GM23338 (cell line): ENCODE data around the gene PXMP4. TPM values are rescaled to one million over a fixed set of nuclear protein-coding genes. Genes with fewer than 3 reads are reported as not detected.

Source experiments
- ATAC-seq: fragments of 200-7000 bp; cut with Tn5 transposase; 3 replicates; pipeline ENCODE4 v1.9.1; 2020
- DNase-seq: peaks from one replicate; pipeline ENCODE4 v3.0.0-alpha.2; 2015; ENCODE audit warnings: low spot score
- H2AFZ ChIP-seq: fragments of 200-600 bp; sonication (generic); 2 replicates; pipeline ENCODE4 v1.8.0; 2016; ENCODE audit warnings: antibody characterized with exemption, mild to moderate bottlenecking, moderate library complexity
- H3F3A ChIP-seq: fragments of 200-600 bp; sonication (generic); replicated peaks from 2 replicates; pipeline ENCODE4 v1.8.0; 2017; ENCODE audit warnings: antibody characterized with exemption, mixed run types, low read depth
- H3K27ac ChIP-seq: fragments of 200-600 bp; sonication (generic); 2 replicates; pipeline ENCODE4 v1.6.1; 2016; ENCODE audit warnings: low read depth
- H3K27me3 ChIP-seq: fragments of 200-600 bp; sonication (generic); 2 replicates; pipeline ENCODE4 v1.8.0; 2016; ENCODE audit warnings: mild to moderate bottlenecking, mixed run types, moderate library complexity; ENCODE audit not compliant: insufficient read depth
- H3K36me3 ChIP-seq: fragments of 200-600 bp; sonication (generic); 2 replicates; pipeline ENCODE4 v1.8.0; 2016; ENCODE audit warnings: mild to moderate bottlenecking; ENCODE audit not compliant: insufficient read depth
- H3K4me1 ChIP-seq: fragments of 200-600 bp; sonication (generic); 2 replicates; pipeline ENCODE4 v1.8.0; 2016; ENCODE audit warnings: mild to moderate bottlenecking, moderate library complexity; ENCODE audit not compliant: insufficient read depth
- H3K4me2 ChIP-seq: fragments of 200-600 bp; sonication (generic); 2 replicates; pipeline ENCODE4 v1.7.1; 2017; ENCODE audit warnings: mixed run types
- H3K4me3 ChIP-seq: fragments of 200-600 bp; sonication (generic); 2 replicates; pipeline ENCODE4 v1.6.1; 2016; ENCODE audit warnings: mixed run types
- H3K79me2 ChIP-seq: fragments of 200-600 bp; sonication (generic); replicated peaks from 2 replicates; pipeline ENCODE4 v1.8.0; 2017; ENCODE audit warnings: mild to moderate bottlenecking; ENCODE audit not compliant: insufficient read depth
- H3K9me2 ChIP-seq: fragments of 200-600 bp; sonication (generic); 2 replicates; pipeline ENCODE4 v1.8.0; 2017; ENCODE audit not compliant: insufficient read depth
- H4K20me1 ChIP-seq: fragments of 200-600 bp; sonication (generic); replicated peaks from 2 replicates; pipeline ENCODE4 v1.8.0; 2017; ENCODE audit warnings: mild to moderate bottlenecking; ENCODE audit not compliant: insufficient read depth
- H3K27ac Mint-ChIP-seq: 2 replicates; pipeline ENCODE4 v1.8.0; 2020; ENCODE audit warnings: inconsistent platforms, mild to moderate bottlenecking, moderate library complexity, mixed read lengths
- H3K27me3 Mint-ChIP-seq: 3 replicates; pipeline ENCODE4 v1.8.0; 2022; ENCODE audit warnings: low read depth, mild to moderate bottlenecking, moderate library complexity, mixed read lengths, inconsistent platforms; ENCODE audit not compliant: insufficient read depth, poor library complexity
- H3K36me3 Mint-ChIP-seq: 3 replicates; pipeline ENCODE4 v1.8.0; 2021; ENCODE audit warnings: low read depth, mild to moderate bottlenecking, inconsistent platforms, moderate library complexity, mixed read lengths
- H3K4me1 Mint-ChIP-seq: 3 replicates; pipeline ENCODE4 v1.8.0; 2020; ENCODE audit warnings: mild to moderate bottlenecking, inconsistent platforms, mixed read lengths
- H3K4me3 Mint-ChIP-seq: 3 replicates; pipeline ENCODE4 v1.8.0; 2021; ENCODE audit warnings: moderate library complexity, mild to moderate bottlenecking, inconsistent platforms, mixed read lengths
- H3K9me3 Mint-ChIP-seq: 3 replicates; pipeline ENCODE4 v1.8.0; 2020; ENCODE audit warnings: moderate library complexity, mild to moderate bottlenecking, inconsistent platforms, mixed read lengths
- CREB1 ChIP-seq: fragments of 250-450 bp; sonication (Bioruptor Pico); IDR thresholded peaks from 2 replicates; pipeline ENCODE4 v1.5.0; 2020; ENCODE audit warnings: low read depth, mild to moderate bottlenecking, moderate library complexity
- EZH2 ChIP-seq: fragments of 200-600 bp; sonication (generic); IDR thresholded peaks from one replicate; pipeline ENCODE4 v1.8.0; 2017; ENCODE audit warnings: antibody characterized with exemption, mild to moderate bottlenecking, low read depth; ENCODE audit not compliant: unreplicated experiment
- EZH2phosphoT487 ChIP-seq: fragments of 200-600 bp; sonication (generic); IDR thresholded peaks from one replicate; pipeline ENCODE4 v1.8.1; 2018; ENCODE audit warnings: antibody characterized with exemption; ENCODE audit not compliant: unreplicated experiment
- JUNB ChIP-seq: IDR thresholded peaks from one replicate; pipeline ENCODE4 v1.6.1; 2016; ENCODE audit warnings: antibody characterized with exemption; ENCODE audit not compliant: unreplicated experiment
- NANOG ChIP-seq: IDR thresholded peaks from 2 replicates; pipeline ENCODE4 v1.6.1; 2016; ENCODE audit warnings: antibody characterized with exemption, borderline replicate concordance
- POLR2AphosphoS5 ChIP-seq: IDR thresholded peaks from 2 replicates; pipeline ENCODE4 v1.6.1; 2016; ENCODE audit warnings: antibody characterized with exemption, low read depth
- STAT1 ChIP-seq: IDR thresholded peaks from one replicate; pipeline ENCODE4 v1.6.1; 2016; ENCODE audit warnings: antibody characterized with exemption; ENCODE audit not compliant: unreplicated experiment
- ZNF114 ChIP-seq: fragments of 250-450 bp; sonication (Bioruptor Pico); IDR thresholded peaks from 2 replicates; pipeline ENCODE4 v1.5.0; 2020; ENCODE audit warnings: mild to moderate bottlenecking, moderate library complexity
- ZNF331 ChIP-seq: fragments of 250-450 bp; sonication (Bioruptor Pico); IDR thresholded peaks from 2 replicates; pipeline ENCODE4 v1.5.0; 2020; ENCODE audit warnings: low read depth, mild to moderate bottlenecking, moderate library complexity
- polyA plus RNA-seq: library from polyadenylated mRNA; unstranded; fragments of >200 nt; fragmentation: Nextera tagmentation; extraction: Ambion mirVana; gene quantifications from 2 replicates; pipeline ENCODE4 v1.2.1, GENCODE V29; 2016
- total RNA-seq: library from RNA; depleted of rRNA; stranded (reverse); fragments of >200 nt; shearing (Covaris generic); gene quantifications from 2 replicates; pipeline ENCODE4 v1.2.3, GENCODE V29; 2014
- TF ChIP-seq, protein P1 (sequence below), 2 experiments: fragments of 200-600 bp in 1 of 2; sonication (generic) in 1 of 2; conservative IDR thresholded peaks; 2 replicates each; pipeline versions ENCODE4 v1.5.1 to v1.6.1; 2016 to 2017; ENCODE audit warnings: antibody characterized with exemption in 2 of 2, low read depth in 2 of 2, mild to moderate bottlenecking in 2 of 2, moderate library complexity in 1 of 2
- TF ChIP-seq, protein P2 (sequence below): fragments of 250-450 bp; sonication (Bioruptor Pico); IDR thresholded peaks from 2 replicates; pipeline ENCODE4 v1.5.0; 2020; ENCODE audit warnings: mild to moderate bottlenecking, moderate library complexity
- TF ChIP-seq, protein P3 (sequence below): IDR thresholded peaks from 2 replicates; pipeline ENCODE4 v1.6.1; 2016; ENCODE audit warnings: antibody characterized with exemption
- TF ChIP-seq, protein P4 (sequence below): IDR thresholded peaks from one replicate; pipeline ENCODE4 v1.6.1; 2018; ENCODE audit warnings: antibody characterized with exemption; ENCODE audit not compliant: unreplicated experiment

Gene PXMP4
- total and polyA plus RNA-seq, 2 experiments from 2014 or later = 1.2 to 3.5 TPM

DNA sequence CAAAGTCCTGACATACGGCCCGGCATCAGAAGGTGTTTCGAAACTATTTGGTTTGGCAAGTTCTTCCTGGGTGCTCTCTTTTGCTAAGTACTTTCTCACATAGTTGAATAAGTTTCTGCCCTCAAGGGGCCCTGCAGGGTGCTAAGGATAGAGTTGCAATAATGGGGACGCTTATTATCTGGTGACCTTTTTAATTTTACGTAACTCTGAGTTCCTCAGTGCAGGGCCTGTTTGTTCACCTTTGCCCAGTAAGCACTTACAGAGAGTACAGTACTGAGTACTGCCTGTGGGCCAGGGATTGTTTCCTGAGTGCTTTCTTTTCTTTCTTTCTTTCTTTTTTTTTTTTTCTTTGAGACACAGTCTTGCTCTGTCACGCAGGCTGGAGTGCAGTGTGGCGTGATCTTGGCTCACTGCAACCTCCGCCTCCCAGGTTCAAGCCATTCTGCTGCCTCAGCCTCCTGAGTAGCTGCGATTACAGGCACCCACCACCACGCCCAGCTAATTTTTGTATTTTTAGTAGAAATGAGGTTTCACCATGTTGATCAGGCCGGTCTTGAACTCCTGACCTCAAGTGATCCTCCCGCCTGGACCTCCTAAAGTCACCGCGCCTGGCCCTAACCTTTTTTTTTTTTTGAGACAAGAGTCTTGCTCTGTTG, 4.5 kb upstream of the PXMP4 start:
- no peak for ATAC-seq
- Histone ChIP-seq H3F3A (no peaks in the 10 kb centered on the region), H4K20me1 (no peaks in the 10 kb centered on the region), H3K9me2 (no peaks in the 10 kb centered on the region), H3K27me3 (no peaks in the 10 kb centered on the region), H3K27ac (no peak overlapping the region), H2AFZ (no peak overlapping the region), H3K79me2 (no peaks in the 10 kb centered on the region), H3K4me1 (no peaks in the 10 kb centered on the region), H3K4me2 (no peak overlapping the region), H3K36me3 (no peaks in the 10 kb centered on the region), H3K4me3 (no peak overlapping the region)
- Mint-ChIP-seq H3K4me1 (no peaks in the 10 kb centered on the region; the same call in 2 of the 3 replicates), H3K4me3 (no peak overlapping the region), H3K27ac (no peak overlapping the region), H3K36me3 (no peaks in the 10 kb centered on the region), H3K9me3 (peaks cover 6% of the 10 kb centered on the region; the same call in 2 of the 3 replicates), H3K27me3 (peaks cover 19% of the 10 kb centered on the region)
- no peak for DNase-seq
- no peak for TF ChIP-seq ZNF331 (CRISPR knock-in tag)
- TF ChIP-seq, protein P1, sequence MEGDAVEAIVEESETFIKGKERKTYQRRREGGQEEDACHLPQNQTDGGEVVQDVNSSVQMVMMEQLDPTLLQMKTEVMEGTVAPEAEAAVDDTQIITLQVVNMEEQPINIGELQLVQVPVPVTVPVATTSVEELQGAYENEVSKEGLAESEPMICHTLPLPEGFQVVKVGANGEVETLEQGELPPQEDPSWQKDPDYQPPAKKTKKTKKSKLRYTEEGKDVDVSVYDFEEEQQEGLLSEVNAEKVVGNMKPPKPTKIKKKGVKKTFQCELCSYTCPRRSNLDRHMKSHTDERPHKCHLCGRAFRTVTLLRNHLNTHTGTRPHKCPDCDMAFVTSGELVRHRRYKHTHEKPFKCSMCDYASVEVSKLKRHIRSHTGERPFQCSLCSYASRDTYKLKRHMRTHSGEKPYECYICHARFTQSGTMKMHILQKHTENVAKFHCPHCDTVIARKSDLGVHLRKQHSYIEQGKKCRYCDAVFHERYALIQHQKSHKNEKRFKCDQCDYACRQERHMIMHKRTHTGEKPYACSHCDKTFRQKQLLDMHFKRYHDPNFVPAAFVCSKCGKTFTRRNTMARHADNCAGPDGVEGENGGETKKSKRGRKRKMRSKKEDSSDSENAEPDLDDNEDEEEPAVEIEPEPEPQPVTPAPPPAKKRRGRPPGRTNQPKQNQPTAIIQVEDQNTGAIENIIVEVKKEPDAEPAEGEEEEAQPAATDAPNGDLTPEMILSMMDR (conservative IDR thresholded peaks at IDR 0.05; ENCODE audit: low read depth in 2 of 2) = no peak
- no peak for TF ChIP-seq STAT1
- TF ChIP-seq EZH2phosphoT487 = no peak
- TF ChIP-seq, protein P2, sequence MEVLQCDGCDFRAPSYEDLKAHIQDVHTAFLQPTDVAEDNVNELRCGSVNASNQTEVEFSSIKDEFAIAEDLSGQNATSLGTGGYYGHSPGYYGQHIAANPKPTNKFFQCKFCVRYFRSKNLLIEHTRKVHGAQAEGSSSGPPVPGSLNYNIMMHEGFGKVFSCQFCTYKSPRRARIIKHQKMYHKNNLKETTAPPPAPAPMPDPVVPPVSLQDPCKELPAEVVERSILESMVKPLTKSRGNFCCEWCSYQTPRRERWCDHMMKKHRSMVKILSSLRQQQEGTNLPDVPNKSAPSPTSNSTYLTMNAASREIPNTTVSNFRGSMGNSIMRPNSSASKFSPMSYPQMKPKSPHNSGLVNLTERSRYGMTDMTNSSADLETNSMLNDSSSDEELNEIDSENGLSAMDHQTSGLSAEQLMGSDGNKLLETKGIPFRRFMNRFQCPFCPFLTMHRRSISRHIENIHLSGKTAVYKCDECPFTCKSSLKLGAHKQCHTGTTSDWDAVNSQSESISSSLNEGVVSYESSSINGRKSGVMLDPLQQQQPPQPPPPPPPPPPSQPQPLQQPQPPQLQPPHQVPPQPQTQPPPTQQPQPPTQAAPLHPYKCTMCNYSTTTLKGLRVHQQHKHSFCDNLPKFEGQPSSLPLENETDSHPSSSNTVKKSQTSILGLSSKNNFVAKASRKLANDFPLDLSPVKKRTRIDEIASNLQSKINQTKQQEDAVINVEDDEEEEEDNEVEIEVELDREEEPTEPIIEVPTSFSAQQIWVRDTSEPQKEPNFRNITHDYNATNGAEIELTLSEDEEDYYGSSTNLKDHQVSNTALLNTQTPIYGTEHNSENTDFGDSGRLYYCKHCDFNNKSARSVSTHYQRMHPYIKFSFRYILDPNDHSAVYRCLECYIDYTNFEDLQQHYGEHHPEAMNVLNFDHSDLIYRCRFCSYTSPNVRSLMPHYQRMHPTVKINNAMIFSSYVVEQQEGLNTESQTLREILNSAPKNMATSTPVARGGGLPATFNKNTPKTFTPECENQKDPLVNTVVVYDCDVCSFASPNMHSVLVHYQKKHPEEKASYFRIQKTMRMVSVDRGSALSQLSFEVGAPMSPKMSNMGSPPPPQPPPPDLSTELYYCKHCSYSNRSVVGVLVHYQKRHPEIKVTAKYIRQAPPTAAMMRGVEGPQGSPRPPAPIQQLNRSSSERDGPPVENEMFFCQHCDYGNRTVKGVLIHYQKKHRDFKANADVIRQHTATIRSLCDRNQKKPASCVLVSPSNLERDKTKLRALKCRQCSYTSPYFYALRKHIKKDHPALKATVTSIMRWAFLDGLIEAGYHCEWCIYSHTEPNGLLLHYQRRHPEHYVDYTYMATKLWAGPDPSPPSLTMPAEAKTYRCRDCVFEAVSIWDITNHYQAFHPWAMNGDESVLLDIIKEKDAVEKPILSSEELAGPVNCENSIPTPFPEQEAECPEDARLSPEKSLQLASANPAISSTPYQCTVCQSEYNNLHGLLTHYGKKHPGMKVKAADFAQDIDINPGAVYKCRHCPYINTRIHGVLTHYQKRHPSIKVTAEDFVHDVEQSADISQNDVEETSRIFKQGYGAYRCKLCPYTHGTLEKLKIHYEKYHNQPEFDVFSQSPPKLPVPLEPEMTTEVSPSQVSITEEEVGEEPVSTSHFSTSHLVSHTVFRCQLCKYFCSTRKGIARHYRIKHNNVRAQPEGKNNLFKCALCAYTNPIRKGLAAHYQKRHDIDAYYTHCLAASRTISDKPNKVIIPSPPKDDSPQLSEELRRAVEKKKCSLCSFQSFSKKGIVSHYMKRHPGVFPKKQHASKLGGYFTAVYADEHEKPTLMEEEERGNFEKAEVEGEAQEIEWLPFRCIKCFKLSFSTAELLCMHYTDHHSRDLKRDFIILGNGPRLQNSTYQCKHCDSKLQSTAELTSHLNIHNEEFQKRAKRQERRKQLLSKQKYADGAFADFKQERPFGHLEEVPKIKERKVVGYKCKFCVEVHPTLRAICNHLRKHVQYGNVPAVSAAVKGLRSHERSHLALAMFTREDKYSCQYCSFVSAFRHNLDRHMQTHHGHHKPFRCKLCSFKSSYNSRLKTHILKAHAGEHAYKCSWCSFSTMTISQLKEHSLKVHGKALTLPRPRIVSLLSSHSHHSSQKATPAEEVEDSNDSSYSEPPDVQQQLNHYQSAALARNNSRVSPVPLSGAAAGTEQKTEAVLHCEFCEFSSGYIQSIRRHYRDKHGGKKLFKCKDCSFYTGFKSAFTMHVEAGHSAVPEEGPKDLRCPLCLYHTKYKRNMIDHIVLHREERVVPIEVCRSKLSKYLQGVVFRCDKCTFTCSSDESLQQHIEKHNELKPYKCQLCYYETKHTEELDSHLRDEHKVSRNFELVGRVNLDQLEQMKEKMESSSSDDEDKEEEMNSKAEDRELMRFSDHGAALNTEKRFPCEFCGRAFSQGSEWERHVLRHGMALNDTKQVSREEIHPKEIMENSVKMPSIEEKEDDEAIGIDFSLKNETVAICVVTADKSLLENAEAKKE (CRISPR knock-in tag) = no peak
- no peak for TF ChIP-seq EZH2
- TF ChIP-seq NANOG = no peak
- TF ChIP-seq, protein P3, sequence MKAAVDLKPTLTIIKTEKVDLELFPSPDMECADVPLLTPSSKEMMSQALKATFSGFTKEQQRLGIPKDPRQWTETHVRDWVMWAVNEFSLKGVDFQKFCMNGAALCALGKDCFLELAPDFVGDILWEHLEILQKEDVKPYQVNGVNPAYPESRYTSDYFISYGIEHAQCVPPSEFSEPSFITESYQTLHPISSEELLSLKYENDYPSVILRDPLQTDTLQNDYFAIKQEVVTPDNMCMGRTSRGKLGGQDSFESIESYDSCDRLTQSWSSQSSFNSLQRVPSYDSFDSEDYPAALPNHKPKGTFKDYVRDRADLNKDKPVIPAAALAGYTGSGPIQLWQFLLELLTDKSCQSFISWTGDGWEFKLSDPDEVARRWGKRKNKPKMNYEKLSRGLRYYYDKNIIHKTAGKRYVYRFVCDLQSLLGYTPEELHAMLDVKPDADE = no peak
- TF ChIP-seq JUNB = no peak
- no peak for TF ChIP-seq POLR2AphosphoS5
- TF ChIP-seq, protein P4, sequence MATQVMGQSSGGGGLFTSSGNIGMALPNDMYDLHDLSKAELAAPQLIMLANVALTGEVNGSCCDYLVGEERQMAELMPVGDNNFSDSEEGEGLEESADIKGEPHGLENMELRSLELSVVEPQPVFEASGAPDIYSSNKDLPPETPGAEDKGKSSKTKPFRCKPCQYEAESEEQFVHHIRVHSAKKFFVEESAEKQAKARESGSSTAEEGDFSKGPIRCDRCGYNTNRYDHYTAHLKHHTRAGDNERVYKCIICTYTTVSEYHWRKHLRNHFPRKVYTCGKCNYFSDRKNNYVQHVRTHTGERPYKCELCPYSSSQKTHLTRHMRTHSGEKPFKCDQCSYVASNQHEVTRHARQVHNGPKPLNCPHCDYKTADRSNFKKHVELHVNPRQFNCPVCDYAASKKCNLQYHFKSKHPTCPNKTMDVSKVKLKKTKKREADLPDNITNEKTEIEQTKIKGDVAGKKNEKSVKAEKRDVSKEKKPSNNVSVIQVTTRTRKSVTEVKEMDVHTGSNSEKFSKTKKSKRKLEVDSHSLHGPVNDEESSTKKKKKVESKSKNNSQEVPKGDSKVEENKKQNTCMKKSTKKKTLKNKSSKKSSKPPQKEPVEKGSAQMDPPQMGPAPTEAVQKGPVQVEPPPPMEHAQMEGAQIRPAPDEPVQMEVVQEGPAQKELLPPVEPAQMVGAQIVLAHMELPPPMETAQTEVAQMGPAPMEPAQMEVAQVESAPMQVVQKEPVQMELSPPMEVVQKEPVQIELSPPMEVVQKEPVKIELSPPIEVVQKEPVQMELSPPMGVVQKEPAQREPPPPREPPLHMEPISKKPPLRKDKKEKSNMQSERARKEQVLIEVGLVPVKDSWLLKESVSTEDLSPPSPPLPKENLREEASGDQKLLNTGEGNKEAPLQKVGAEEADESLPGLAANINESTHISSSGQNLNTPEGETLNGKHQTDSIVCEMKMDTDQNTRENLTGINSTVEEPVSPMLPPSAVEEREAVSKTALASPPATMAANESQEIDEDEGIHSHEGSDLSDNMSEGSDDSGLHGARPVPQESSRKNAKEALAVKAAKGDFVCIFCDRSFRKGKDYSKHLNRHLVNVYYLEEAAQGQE = no peak
- no peak for TF ChIP-seq ZNF114 (CRISPR knock-in tag)
- TF ChIP-seq CREB1 (CRISPR knock-in tag) = no peak
